GM19043 (cell line): ENCODE measurements around the gene IQCM.

Experiments
- ATAC-seq: cut with Tn5 transposase; IDR thresholded peaks from one replicate; pipeline ENCODE4 v1.9.1; 2021; ENCODE audit warnings: low read depth; ENCODE audit not compliant: unreplicated experiment

Gene IQCM, protein sequence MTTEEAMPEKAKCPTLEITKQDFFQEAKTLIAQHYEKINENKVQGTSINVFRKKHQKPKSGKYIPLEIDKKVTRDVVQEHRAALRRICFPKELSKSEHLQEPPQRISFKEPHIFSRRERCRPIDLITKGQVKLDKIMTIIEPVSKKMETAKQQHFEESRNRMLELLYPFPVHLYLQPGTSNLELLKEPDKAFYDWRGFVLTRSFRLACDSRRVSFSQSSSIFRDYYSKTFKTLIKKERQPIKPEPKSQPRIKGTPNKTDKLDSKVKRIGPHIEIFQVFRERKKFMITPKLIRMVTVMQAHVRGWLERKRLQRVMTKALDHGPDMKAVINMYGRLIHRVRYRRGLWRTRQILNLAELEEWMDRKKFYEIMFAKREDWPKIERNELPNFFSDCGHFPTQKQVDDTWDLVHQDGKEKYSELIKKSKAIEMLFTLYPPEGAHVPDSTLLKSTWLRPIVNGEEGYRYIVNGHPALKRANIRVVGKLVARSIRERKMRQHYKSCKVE

GRCh38 chr4:149815743-149816142 lies at the start of gene IQCM:
TSS of gene IQCM (minus strand) at chr4:149815843. CDS start at chr4:149742691, 73,152 bp downstream.
- ATAC-seq, result no peak

DNA sequence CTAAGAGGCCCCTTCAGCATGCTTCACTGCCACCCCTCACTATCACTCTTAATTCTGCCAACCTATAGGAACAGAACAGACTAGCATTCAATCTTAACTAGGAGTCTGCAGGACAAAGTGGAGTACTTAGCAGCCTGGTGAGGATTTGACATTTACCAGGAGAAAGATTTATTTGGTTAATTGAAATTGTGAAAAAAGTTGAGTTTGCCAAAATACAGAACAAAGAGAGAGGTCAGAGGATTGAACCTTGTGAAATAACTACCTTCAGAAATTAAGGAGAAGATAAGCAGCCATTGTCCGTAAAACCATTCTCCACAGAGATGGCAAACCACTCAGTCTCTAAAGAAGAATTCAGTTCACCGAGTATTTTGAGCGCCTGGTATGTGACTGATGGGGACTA lies 41.8 kb upstream of the IQCM start:
- ATAC-seq, result no peak

DNA sequence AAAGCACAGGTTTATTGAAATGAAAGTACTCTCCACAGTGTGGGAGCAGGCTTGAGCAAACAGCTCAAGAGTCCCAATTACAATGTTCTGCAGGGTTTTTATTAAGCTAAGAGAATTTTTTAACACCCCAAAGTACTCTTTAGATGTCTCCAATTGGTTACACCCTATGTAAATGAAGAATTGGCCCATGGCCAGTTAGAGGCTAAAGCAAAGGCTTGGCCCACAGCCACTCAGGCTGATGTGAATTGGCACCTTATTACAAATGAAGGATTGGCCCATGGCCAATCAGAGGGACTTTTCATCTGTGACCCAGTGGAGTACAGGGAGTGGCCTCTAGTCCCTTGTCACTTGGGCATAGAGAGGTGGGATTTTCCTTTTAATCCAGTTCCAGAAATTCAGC lies 30.1 kb upstream of the IQCM start:
- no peak for ATAC-seq

DNA sequence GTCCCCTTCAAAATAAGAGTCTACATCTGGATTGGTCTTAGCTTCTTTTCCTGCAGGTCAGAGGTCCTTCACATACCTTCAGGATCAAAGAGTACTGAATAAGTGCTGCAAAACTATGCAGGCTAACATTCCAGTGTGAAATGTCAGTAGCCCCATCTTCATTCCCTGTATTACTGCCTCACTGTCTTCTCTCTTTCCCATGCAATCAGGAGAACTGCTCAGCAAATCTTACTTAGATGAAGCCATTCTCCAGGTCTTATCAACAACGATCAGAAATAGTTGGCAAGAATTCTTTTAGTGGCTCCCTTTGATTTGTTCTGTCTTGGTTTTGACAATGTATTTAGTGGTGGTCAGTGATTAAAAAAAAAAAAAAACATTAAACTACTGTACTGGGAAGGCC lies 26.0 kb upstream of the IQCM start:
- ATAC-seq, result no peak

- no peak for ATAC-seq
Observed at GRCh38 chr4:149838036-149838435, 22.4 kb upstream of the IQCM start.

GRCh38 chr4:149836546-149836945 lies 20.9 kb upstream of the IQCM start:
- ATAC-seq, result no peak

- ATAC-seq, result no peak
Observed at GRCh38 chr4:149835280-149835679, 19.6 kb upstream of the IQCM start.

- ATAC-seq, result no peak
Observed at GRCh38 chr4:149831656-149832208, 16.1 kb upstream of the IQCM start.

GRCh38 chr4:149830823-149831222 lies 15.2 kb upstream of the IQCM start:
- ATAC-seq, result no peak

DNA sequence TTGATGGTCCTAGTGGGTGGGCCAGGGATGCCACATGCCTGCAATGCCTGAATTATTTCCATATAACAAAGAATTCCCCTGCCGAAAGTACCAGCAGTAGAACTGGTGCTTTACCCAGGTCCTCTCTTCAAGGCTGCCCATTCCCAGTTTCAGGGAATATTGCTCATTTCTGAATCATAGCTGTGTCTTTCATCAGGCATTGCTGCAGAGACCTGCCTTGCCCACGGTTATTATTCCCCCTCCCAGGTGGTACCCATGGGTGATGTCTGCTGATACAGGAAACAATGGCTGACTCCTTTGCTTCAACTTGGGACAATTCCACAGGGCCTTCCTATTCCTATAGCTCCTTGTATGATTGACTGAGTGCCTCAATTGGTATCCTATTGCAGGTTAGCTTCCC lies 9.7 kb upstream of the IQCM start:
- no peak for ATAC-seq

GRCh38 chr4:149823769-149824221 lies 8.2 kb upstream of the IQCM start:
- ATAC-seq, result no peak

DNA sequence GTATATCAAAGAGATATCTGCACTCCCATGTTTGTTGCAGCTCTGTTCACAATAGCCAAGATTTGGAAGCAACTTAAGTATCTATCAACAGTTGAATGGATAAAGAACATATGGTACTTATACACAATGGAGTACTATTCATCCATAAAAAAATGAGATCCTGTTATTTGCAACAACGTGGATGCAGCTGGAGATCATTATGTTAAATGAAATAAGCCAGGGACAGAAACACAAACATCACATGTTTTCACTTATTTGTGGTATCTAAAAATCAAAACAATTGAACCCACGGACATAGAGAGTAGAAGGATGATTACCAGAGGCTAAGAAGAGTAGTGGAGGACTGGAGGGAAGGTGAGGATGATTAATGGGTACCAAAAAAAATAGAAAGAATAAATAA lies 14.2 kb downstream of the IQCM start:
- no peak for ATAC-seq

GRCh38 chr4:149799546-149799945 lies 16.1 kb downstream of the IQCM start:
- no peak for ATAC-seq

DNA sequence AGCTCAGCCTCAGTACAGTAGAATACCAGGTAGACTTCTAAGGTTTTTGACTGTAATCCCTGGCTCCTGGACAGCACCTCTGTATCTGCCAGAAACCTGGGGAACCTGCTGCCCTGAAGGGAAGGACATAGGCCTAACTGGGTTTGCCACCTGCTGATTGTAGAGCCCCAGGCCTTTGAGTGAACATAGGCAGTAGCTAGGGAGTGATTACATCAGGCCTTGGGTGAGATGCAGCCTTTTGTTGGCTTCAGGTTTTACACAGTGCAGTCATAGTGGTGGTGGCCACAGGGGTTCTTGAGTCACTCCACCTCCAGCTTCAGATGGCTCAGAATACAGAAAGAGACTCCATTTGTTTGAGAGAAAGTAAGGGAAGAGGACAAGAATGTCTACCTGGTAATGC lies 19.3 kb downstream of the IQCM start:
- ATAC-seq, result no peak

DNA sequence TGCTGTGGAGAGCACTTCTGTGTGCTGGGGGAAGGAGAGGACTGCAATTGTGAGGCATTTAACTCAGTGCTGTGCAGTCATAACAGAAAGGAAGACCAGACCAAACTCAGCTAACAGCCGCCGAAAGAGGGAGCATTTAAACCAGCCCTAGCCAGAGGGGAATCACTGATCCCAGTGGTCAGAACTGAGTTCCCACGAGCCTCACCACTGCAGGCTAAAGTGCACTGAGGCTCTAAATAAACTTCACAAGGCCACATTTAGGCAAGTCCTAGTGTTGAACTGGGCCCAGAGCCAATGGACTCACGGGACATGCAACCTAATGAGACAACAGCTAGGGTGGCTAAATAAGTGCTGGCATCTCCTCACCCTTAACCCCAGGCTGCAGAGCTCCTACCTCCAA lies 20.4 kb downstream of the IQCM start:
- no peak for ATAC-seq

- no peak for ATAC-seq
Observed at GRCh38 chr4:149794352-149794751, 21.3 kb downstream of the IQCM start.

- ATAC-seq, result no peak
Observed at GRCh38 chr4:149793459-149793858, 22.2 kb downstream of the IQCM start.

- ATAC-seq, result no peak
Observed at GRCh38 chr4:149791851-149792250, 23.8 kb downstream of the IQCM start.

- no peak for ATAC-seq
Observed at GRCh38 chr4:149790172-149790907, 25.3 kb downstream of the IQCM start.

- ATAC-seq, result no peak
Observed at GRCh38 chr4:149788300-149788699, 27.3 kb downstream of the IQCM start.

DNA sequence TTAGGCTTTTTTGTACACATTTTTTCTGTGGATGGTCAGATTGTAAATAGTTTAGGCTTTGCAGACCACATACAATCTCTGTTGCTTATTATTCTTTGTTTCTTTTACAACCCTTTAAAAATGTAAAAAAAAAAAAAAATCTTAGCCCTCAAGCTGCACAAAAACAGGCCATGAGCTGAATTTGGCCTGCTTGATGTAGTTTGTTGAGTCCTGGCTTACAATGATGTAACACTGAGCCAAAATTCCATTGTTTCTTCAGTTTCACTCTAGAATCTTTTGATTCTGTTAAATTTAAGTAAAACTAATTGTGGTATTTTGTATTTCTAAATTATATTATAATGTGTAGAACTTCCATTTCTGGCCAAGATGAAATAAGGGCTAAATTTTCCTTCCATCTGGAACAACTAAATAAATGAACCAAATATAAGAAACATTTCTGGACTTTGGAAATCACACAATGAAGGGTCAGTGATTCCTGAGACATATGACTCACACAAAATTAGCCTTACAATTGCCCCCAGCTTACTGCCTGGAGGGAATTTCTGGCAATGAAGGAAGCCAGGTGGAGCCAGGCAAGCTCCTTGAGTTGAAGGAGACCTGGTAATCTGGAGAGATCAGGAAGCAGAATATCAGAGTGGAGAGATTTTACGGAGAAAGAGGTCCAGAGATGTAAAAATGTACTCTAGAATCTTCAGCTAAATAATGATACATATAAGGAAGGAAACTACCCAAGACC lies 29.8 kb downstream of the IQCM start:
- no peak for ATAC-seq
